Middle frontal gyrus (tissue), 1 donor: ENCODE data around the gene BLTP1.

Experiments used
- DNase-seq: peaks from one replicate; pipeline ENCODE4 v3.0.0-alpha.2; 2015; ENCODE audit warnings: low spot score; ENCODE audit errors: extremely low spot score

The BLTP1 gene

DNA sequence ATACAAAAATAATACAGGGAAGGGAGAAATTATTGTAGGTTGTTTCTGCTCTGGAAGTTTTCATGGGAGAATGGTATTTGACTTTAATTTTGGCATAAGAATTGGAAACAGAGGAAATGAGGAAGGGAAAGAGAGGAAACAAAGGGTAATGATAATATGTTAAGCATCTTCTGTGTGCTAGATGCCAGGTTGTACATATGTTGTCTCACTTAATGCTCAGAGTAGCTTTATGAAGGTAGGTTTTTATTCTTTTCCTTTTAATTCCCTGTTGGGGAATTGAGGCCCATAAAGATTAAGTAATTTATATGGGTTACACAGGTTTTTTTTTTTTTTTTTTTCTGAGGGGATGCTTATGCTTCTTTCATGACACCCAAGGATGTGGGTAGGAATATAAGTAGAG is 19.2 kb downstream of the BLTP1 start:
- DNase-seq: no peak

DNA sequence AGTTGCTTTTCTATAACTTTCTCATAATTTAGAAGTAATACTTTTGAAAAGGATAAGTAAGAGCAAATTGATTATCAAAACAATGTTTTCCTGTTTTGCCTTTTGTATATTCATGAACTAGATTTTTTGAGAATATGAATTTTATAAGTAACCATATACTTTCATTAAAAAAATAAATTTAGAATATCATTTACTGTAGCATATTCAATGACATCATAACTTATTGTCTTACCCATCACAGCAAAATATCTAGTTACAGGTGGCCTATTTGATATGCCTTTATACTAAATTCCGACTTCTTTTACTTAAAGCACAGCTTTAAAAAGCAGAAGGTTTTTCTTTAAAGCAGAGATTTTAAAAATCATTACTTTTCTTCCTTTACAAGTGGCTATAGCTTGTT is 20.1 kb downstream of the BLTP1 start:
- no peak for DNase-seq

DNA sequence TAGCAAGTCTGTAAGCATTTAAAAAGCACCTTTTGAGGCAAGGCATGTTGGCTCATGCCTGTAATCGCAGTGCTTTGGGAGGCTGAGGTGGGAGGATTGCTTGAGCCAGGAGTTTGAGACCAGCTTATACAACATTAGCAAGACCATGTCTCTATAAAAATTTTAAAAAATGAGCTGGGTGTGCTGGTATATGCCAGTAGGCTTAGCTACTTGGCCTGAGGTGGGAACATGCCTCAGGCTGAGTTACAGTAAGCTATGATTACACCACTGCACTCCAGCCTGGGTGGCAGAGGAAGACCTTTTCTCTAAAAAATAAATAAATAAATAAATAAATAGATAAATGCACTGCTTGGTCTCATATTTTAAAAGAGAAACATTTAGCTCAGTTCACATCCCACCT is 26.8 kb downstream of the BLTP1 start:
- no peak for DNase-seq

DNA sequence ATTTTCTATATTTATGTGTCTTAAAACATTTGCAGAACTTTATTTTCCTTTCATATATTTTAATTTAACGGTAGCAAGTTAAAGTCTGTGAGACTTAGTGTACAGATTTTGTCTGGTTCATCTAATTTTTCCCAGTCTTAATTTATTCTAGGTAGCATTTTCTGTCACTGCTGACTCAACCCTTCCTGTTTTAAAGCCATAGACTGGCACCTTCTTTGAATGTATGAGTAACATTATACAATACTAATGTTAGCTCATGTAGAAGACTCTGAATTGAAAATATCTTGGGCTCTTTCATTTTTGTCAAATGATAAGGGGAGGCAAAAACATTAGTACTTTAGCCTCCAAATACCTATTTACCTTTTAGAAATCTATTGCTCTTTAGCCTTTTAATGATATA is 43.6 kb downstream of the BLTP1 start:
- DNase-seq: no peak
